GM12892 (cell line): ENCODE results near the gene MDH2.

Experiments used
- POLR2A ChIP-seq: IDR thresholded peaks from 2 replicates; pipeline ENCODE4 v1.6.1; 2011; ENCODE audit warnings: low read depth, low read length, control low read depth
- POLR2AphosphoS5 ChIP-seq: IDR thresholded peaks from 2 replicates; pipeline ENCODE4 v1.6.1; 2011; ENCODE audit warnings: low read depth, low read length, control low read depth
- TAF1 ChIP-seq: IDR thresholded peaks from 2 replicates; pipeline ENCODE4 v1.6.1; 2011; ENCODE audit warnings: low read depth, mild to moderate bottlenecking, control low read depth, low read length, borderline replicate concordance

GRCh38 chr7:76011442-76011861, 36.5 kb upstream of the MDH2 start:
- TF ChIP-seq POLR2A, result no peak
- TF ChIP-seq TAF1, result no peak
- no peak for TF ChIP-seq POLR2AphosphoS5
